SK-N-SH (cell line): ENCODE measurements around the gene MED31. TPM values are rescaled to one million over a fixed set of nuclear protein-coding genes. Genes with fewer than 3 reads are reported as not detected.

ENCODE experiments used
- CTCF ChIA-PET: fragments of 300-600, 350-600 bp; formaldehyde crosslinking; extraction: SDS; loops from one replicate; lab custom pipeline; 2021; lab: Yijun Ruan, JAX
- POLR2A ChIA-PET: fragments of 350-600 bp; sonication (Branson Sonifier 250); formaldehyde crosslinking; extraction: SDS; loops from one replicate; lab custom pipeline; 2020; ENCODE audit warnings: antibody characterized with exemption, inconsistent platforms; lab: Yijun Ruan, JAX
- DNase-seq: peaks from one replicate; pipeline ENCODE4 v3.0.0; 2012
- H2AFZ ChIP-seq: fragments of 200-600 bp; sonication (generic); 2 replicates; pipeline ENCODE4 v1.8.1; 2016; ENCODE audit warnings: antibody characterized with exemption, mild to moderate bottlenecking, low read depth
- H3F3A ChIP-seq: fragments of 200-600 bp; sonication (generic); replicated peaks from 2 replicates; pipeline ENCODE3; 2016; ENCODE audit warnings: antibody characterized with exemption, mild to moderate bottlenecking; ENCODE audit not compliant: insufficient read depth
- H3K27ac ChIP-seq, 2 experiments: fragments of 200-500 bp in 1 of 2; fragments of 200-600 bp in 1 of 2; sonication (Bioruptor generic) in 1 of 2; sonication (generic), shearing (Covaris generic) in 1 of 2; 2 replicates each; pipeline versions ENCODE4 v1.5.1 to v1.6.1; 2014 to 2016; ENCODE audit warnings: low read depth in 2 of 2, inconsistent platforms in 1 of 2, low read length in 1 of 2, mild to moderate bottlenecking in 1 of 2, mixed read lengths in 1 of 2
- H3K27me3 ChIP-seq: fragments of 200-600 bp; sonication (generic), shearing (Covaris generic); 2 replicates; pipeline ENCODE4 v1.6.1; 2016; ENCODE audit warnings: mixed run types; ENCODE audit not compliant: insufficient read depth
- H3K36me3 ChIP-seq, 2 experiments: fragments of 200-500 bp in 1 of 2; fragments of 200-600 bp in 1 of 2; sonication (Bioruptor generic) in 1 of 2; sonication (generic) in 1 of 2; replicated peaks in 1 of 2; 2 replicates each; pipeline versions ENCODE3 to v1.5.1; 2014 to 2016; ENCODE audit warnings: low read length in 1 of 2, mild to moderate bottlenecking in 1 of 2; ENCODE audit not compliant: insufficient read depth in 2 of 2, control insufficient read depth in 1 of 2
- H3K4me1 ChIP-seq, 2 experiments: fragments of 200-500 bp in 1 of 2; fragments of 200-600 bp in 1 of 2; sonication (Bioruptor generic) in 1 of 2; sonication (generic), shearing (Covaris generic) in 1 of 2; 2 replicates each; pipeline versions ENCODE4 v1.5.1 to v1.6.1; 2014 to 2016; ENCODE audit warnings: low read depth in 1 of 2, low read length in 1 of 2, mixed run types in 1 of 2; ENCODE audit not compliant: insufficient read depth in 2 of 2, control insufficient read depth in 1 of 2
- H3K4me2 ChIP-seq: fragments of 200-600 bp; sonication (generic), shearing (Covaris generic); 2 replicates; pipeline ENCODE4 v1.6.1; 2017; ENCODE audit warnings: mixed run types
- H3K4me3 ChIP-seq, 2 experiments: fragments of 200-500 bp in 1 of 2; fragments of 200-600 bp in 1 of 2; sonication (Bioruptor generic) in 1 of 2; sonication (generic), shearing (Covaris generic) in 1 of 2; 2 replicates each; pipeline versions ENCODE4 v1.5.1 to v1.8.1; 2014 to 2016; ENCODE audit warnings: low read depth in 2 of 2, inconsistent platforms in 1 of 2, low read length in 1 of 2, mild to moderate bottlenecking in 1 of 2, mixed read lengths in 1 of 2, moderate library complexity in 1 of 2
- H3K79me2 ChIP-seq: fragments of 200-600 bp; sonication (generic); 2 replicates; pipeline ENCODE4 v1.8.1; 2017; ENCODE audit warnings: mild to moderate bottlenecking; ENCODE audit not compliant: insufficient read depth
- H3K9ac ChIP-seq: fragments of 200-600 bp; sonication (generic); 2 replicates; pipeline ENCODE4 v1.6.1; 2017; ENCODE audit warnings: mixed run types
- H3K9me2 ChIP-seq: fragments of 200-600 bp; sonication (generic); 2 replicates; pipeline ENCODE4 v1.6.1; 2017; ENCODE audit warnings: mixed run types
- H3K9me3 ChIP-seq: fragments of 200-600 bp; sonication (generic); 2 replicates; pipeline ENCODE4 v1.6.1; 2017; ENCODE audit warnings: mixed run types, mild to moderate bottlenecking, moderate library complexity
- H4K20me1 ChIP-seq: fragments of 200-600 bp; sonication (generic); 2 replicates; pipeline ENCODE4 v1.6.1; 2017; ENCODE audit warnings: mild to moderate bottlenecking, mixed run types; ENCODE audit not compliant: insufficient read depth
- CHD2 ChIP-seq: fragments of 150-350 bp; IDR thresholded peaks from 2 replicates; pipeline ENCODE4 v1.6.1; 2018; ENCODE audit warnings: low read length; ENCODE audit not compliant: partially characterized antibody
- CTCF ChIP-seq: fragments of 200-600 bp; sonication (generic); IDR thresholded peaks from 2 replicates; pipeline ENCODE4 v1.6.1; 2017; ENCODE audit warnings: antibody characterized with exemption, mild to moderate bottlenecking, moderate library complexity
- EP300 ChIP-seq, 2 experiments: IDR thresholded peaks; 2 replicates each; pipeline versions ENCODE4 v1.4.0 to v1.6.1; 2012; ENCODE audit warnings: borderline replicate concordance in 1 of 2, low read depth in 1 of 2, low read length in 1 of 2
- EZH2phosphoT487 ChIP-seq: fragments of 200-600 bp; sonication (generic); IDR thresholded peaks from 2 replicates; pipeline ENCODE4 v1.6.1; 2017; ENCODE audit warnings: low read depth, mixed run types, mild to moderate bottlenecking, antibody characterized with exemption, moderate library complexity, borderline replicate concordance
- FOXJ3 ChIP-seq: sonication (generic); formaldehyde crosslinking; IDR thresholded peaks from 2 replicates; pipeline ENCODE4 v1.5.1; 2020; ENCODE audit warnings: mild to moderate bottlenecking, missing genetic modification reagents
- GABPA ChIP-seq: IDR thresholded peaks from 2 replicates; pipeline ENCODE4 v1.4.0; 2012; ENCODE audit warnings: low read depth, mild to moderate bottlenecking
- MEF2A ChIP-seq: IDR thresholded peaks from 2 replicates; pipeline ENCODE4 v1.4.0; 2012; ENCODE audit warnings: low read depth, borderline replicate concordance
- MXI1 ChIP-seq: IDR thresholded peaks from 2 replicates; pipeline ENCODE4 v1.6.1; 2012; ENCODE audit warnings: mild to moderate bottlenecking, low read depth, low read length, improper control_type of control experiment
- NFIC ChIP-seq: IDR thresholded peaks from 2 replicates; pipeline ENCODE4 v1.4.0; 2012; ENCODE audit warnings: borderline replicate concordance
- NRF1 ChIP-seq: IDR thresholded peaks from 2 replicates; pipeline ENCODE4 v1.6.1; 2012; ENCODE audit warnings: low read depth, mild to moderate bottlenecking, low read length
- POLR2AphosphoS5 ChIP-seq: IDR thresholded peaks from 2 replicates; pipeline ENCODE4 v1.6.1; 2012; ENCODE audit warnings: low read depth, low read length
- RAD21 ChIP-seq: IDR thresholded peaks from 2 replicates; pipeline ENCODE4 v1.6.1; 2012; ENCODE audit warnings: mild to moderate bottlenecking, low read length
- RCOR1 ChIP-seq: fragments of 150-350 bp; IDR thresholded peaks from 2 replicates; pipeline ENCODE4 v1.6.1; 2017; ENCODE audit warnings: antibody characterized with exemption, low read length
- RFX5 ChIP-seq: IDR thresholded peaks from 2 replicates; pipeline ENCODE4 v1.6.1; 2012; ENCODE audit warnings: mild to moderate bottlenecking, improper control_type of control experiment, low read length
- RXRA ChIP-seq: IDR thresholded peaks from 2 replicates; pipeline ENCODE4 v1.4.0; 2012; ENCODE audit warnings: low read depth, mild to moderate bottlenecking, borderline replicate concordance
- SMC3 ChIP-seq: IDR thresholded peaks from 2 replicates; pipeline ENCODE4 v1.6.1; 2012; ENCODE audit warnings: low read depth, low read length, improper control_type of control experiment
- TAF1 ChIP-seq: IDR thresholded peaks from 2 replicates; pipeline ENCODE4 v1.6.1; 2012; ENCODE audit warnings: low read depth, mild to moderate bottlenecking, low read length, moderate library complexity, borderline replicate concordance
- WGBS: methylation state at CpG from one replicate; pipeline ENCODE4 v1.1.6; 2017; ENCODE audit warnings: low lambda C conversion rate; 5-methylcytosine and 5-hydroxymethylcytosine counted together
- polyA plus RNA-seq, 3 experiments: library from polyadenylated mRNA; depleted of rRNA; stranded (reverse); fragments of >200 nt; gene quantifications; 2 replicates each; pipeline ENCODE4 v1.2.3, GENCODE V29; 2012
- TF ChIP-seq, protein P1 (sequence below): IDR thresholded peaks from 2 replicates; pipeline ENCODE4; 2012

The MED31 gene
- polyA plus RNA-seq, 1 of the 3 experiments (the other 2 are of a cell fraction) = 15.1 TPM

DNA sequence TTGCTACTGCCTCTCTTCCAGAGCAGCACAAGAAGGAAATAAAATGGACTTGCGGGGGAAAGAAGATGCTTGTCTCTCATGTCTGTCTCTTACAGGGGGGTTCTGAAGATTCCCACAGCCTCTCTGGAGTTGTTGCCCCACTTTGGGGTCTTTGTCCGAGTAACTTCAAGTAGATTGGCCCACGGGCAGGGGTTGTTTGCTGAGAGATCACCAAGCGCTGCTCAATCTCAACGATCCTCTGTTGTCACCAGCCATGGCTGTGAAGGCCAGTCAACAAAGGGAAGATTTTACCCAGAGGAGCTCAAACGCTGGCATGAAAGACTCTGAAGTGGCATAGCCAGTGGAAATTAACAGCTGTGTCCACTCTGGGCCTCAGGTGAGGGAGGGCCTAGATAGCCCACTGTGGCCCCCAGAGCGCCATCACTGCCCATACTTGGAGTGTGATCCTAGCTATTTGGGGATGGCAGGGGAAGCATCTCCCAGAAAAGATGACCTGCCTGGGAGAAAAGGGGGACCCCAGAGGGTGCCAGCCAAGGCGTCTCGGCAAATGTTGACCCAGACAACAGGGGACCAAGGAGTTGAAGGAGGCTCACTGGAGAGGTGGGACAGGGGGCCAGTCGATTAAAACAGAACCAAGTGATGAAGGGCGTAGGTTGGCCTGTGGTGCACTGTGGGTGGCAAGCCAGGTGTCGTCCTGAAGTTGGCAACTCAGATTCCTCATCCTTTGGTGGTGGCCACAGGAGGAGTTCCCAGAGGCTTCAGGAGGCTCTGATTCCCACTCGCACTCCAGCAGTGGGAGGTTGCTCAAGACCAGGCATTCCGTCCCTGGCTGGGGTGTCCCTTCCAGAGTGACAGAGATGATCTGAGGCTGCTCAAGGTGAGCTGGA lies 33.7 kb upstream of the MED31 start:
- Histone ChIP-seq H3F3A (no peaks in the 10 kb centered on the region), H3K36me3 (no peaks in the 10 kb centered on the region), H3K27me3 (peaks cover 79% of the 10 kb centered on the region), H3K9ac (no peak overlapping the region), H2AFZ (no peak overlapping the region), H3K4me2 (no peak overlapping the region), H3K9me3 (no peaks in the 10 kb centered on the region), H3K4me3 (no peak overlapping the region), H3K27ac (no peak overlapping the region), H3K79me2 (no peaks in the 10 kb centered on the region), H3K4me1 (no peaks in the 10 kb centered on the region), H3K9me2 (no peaks in the 10 kb centered on the region), H4K20me1 (no peaks in the 10 kb centered on the region)
- WGBS = 16% methylated on average over 7 of the region's 14 CpGs
- ChIA-PET POLR2A (no interaction called here), CTCF (interaction anchor here (2.6 kb wide), 1 partner anchor 19 kb away, joined by 9 read pairs; no protein-coding TSS in a partner anchor)
- no peak for TF ChIP-seq RAD21
- TF ChIP-seq MXI1 = no peak
- TF ChIP-seq CHD2 = no peak
- no peak for TF ChIP-seq NFIC
- no peak for TF ChIP-seq RFX5
- no peak for TF ChIP-seq CTCF
- TF ChIP-seq, protein P1, sequence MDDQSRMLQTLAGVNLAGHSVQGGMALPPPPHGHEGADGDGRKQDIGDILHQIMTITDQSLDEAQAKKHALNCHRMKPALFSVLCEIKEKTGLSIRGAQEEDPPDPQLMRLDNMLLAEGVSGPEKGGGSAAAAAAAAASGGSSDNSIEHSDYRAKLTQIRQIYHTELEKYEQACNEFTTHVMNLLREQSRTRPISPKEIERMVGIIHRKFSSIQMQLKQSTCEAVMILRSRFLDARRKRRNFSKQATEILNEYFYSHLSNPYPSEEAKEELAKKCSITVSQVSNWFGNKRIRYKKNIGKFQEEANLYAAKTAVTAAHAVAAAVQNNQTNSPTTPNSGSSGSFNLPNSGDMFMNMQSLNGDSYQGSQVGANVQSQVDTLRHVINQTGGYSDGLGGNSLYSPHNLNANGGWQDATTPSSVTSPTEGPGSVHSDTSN = no peak
- TF ChIP-seq RCOR1 = no peak
- no peak for TF ChIP-seq NRF1
- no peak for TF ChIP-seq TAF1
- no peak for TF ChIP-seq POLR2AphosphoS5
- TF ChIP-seq GABPA = no peak
- DNase-seq = no peak

- Histone ChIP-seq H3K9ac (no peak overlapping the region), H3K27me3 (peaks cover 83% of the 10 kb centered on the region), H3K9me3 (no peaks in the 10 kb centered on the region), H2AFZ (no peak overlapping the region), H3K4me1 (no peaks in the 10 kb centered on the region), H3K9me2 (no peaks in the 10 kb centered on the region), H3K27ac (no peak overlapping the region), H3F3A (no peaks in the 10 kb centered on the region), H4K20me1 (no peaks in the 10 kb centered on the region), H3K4me3 (no peak overlapping the region)
- CTCF ChIA-PET = interaction anchor here (0.5 to 2.6 kb wide), 2 partner anchors 17 to 18 kb away, joined by 3 to 9 read pairs; no protein-coding TSS in a partner anchor
- 8% methylated on average over 7 of the region's 7 CpGs for WGBS
- no peak for DNase-seq
- TF ChIP-seq EZH2phosphoT487 = no peak
- TF ChIP-seq, protein P1 = no peak
- no peak for TF ChIP-seq POLR2AphosphoS5
- no peak for TF ChIP-seq CHD2
- TF ChIP-seq RXRA = no peak
- no peak for TF ChIP-seq RAD21
- TF ChIP-seq MEF2A = no peak
- TF ChIP-seq EP300 (IDR thresholded peaks at IDR 0.05; ENCODE audit: borderline replicate concordance in 1 of 2, low read depth in 1 of 2, low read length in 1 of 2) = no peak
- no peak for TF ChIP-seq TAF1
- no peak for TF ChIP-seq NRF1
- TF ChIP-seq FOXJ3 = no peak
- no peak for TF ChIP-seq SMC3
- TF ChIP-seq, all 33 proteins: peak for 0
- no peaks in the 10 kb centered on the region for H3K36me3 ChIP-seq
- no peak overlapping the region for H3K4me2 ChIP-seq
- H3K79me2 ChIP-seq = no peaks in the 10 kb centered on the region
- POLR2A ChIA-PET = no interaction called here
Measured at GRCh38 chr17:6684460-6684783, 33.0 kb upstream of the MED31 start.
